ENCODE data around the gene CCT3. TPM values are rescaled to one million over a fixed set of nuclear protein-coding genes. Genes with fewer than 3 reads are reported as not detected.

The CCT3 gene
- total RNA-seq, 1 experiment from 2014 or later, result 340 TPM

DNA sequence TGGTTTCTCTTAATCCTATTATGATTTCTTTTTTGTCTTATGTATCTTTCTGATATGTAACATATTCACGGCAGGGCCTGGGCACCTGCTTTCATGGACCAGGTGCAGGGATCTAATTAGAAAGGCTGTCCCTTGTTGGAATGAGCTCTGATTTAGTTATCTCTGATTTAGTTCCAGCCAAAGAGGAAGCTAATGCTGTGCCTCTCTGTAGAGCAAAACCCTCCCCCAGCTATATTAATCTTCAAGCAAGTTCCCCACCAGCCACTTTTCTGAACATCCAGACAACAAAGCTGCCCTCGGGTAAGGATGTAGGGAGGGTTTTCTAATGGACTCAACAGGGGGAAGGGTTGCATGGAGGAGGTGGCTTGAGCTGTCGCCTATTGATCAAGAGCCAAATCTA is 6.3 kb upstream of the CCT3 start:
- CTCF ChIA-PET, result interaction anchor here (0.6 kb wide), 1 partner anchor 485 kb away, joined by 4 read pairs; no protein-coding TSS in a partner anchor
- peaks cover 9% of the 10 kb centered on the region; the same call in 1 of the 2 replicates for H3K4me1 ChIP-seq
- POLR2A ChIA-PET, result no interaction called here
- intact Hi-C loops (cut with micrococcal nuclease; ENCODE audit: unreplicated experiment), result no loop called here
- peaks cover 8% of the 10 kb centered on the region for H3K4me1 Mint-ChIP-seq (ENCODE audit: low read depth, unreplicated experiment)
- H3K27ac Mint-ChIP-seq (ENCODE audit: unreplicated experiment), result no peak overlapping the region
- H3K27me3 ChIP-seq (replicated peaks; ENCODE audit: control insufficient read depth, insufficient read depth, low read length), result no peaks in the 10 kb centered on the region
- no peak overlapping the region for H3K4me3 Mint-ChIP-seq (ENCODE audit: unreplicated experiment)
- no peaks in the 10 kb centered on the region for H3K27me3 Mint-ChIP-seq (ENCODE audit: insufficient read depth, unreplicated experiment)
- H3K9me3 ChIP-seq, result no peaks in the 10 kb centered on the region
- H3K36me3 ChIP-seq (ENCODE audit: control insufficient read depth, insufficient read depth, low read length), result no peaks in the 10 kb centered on the region
- H3K4me3 ChIP-seq (ENCODE audit: low read depth, low read length), result no peak overlapping the region
- TF ChIP-seq, protein P1, sequence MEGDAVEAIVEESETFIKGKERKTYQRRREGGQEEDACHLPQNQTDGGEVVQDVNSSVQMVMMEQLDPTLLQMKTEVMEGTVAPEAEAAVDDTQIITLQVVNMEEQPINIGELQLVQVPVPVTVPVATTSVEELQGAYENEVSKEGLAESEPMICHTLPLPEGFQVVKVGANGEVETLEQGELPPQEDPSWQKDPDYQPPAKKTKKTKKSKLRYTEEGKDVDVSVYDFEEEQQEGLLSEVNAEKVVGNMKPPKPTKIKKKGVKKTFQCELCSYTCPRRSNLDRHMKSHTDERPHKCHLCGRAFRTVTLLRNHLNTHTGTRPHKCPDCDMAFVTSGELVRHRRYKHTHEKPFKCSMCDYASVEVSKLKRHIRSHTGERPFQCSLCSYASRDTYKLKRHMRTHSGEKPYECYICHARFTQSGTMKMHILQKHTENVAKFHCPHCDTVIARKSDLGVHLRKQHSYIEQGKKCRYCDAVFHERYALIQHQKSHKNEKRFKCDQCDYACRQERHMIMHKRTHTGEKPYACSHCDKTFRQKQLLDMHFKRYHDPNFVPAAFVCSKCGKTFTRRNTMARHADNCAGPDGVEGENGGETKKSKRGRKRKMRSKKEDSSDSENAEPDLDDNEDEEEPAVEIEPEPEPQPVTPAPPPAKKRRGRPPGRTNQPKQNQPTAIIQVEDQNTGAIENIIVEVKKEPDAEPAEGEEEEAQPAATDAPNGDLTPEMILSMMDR (IDR thresholded peaks at IDR 0.05; ENCODE audit: insufficient read depth in 1 of 2, low read depth in 1 of 2, low read length in 1 of 2, severe bottlenecking in 1 of 2, unreplicated experiment in 1 of 2), result no peak
- H3K36me3 Mint-ChIP-seq (ENCODE audit: insufficient read depth, unreplicated experiment), result no peaks in the 10 kb centered on the region
- DNase-seq, result no peak
- no peaks in the 10 kb centered on the region for H3K9me3 Mint-ChIP-seq (ENCODE audit: unreplicated experiment)
- no TSS peak for BruUV-seq (replicated peaks)

DNA sequence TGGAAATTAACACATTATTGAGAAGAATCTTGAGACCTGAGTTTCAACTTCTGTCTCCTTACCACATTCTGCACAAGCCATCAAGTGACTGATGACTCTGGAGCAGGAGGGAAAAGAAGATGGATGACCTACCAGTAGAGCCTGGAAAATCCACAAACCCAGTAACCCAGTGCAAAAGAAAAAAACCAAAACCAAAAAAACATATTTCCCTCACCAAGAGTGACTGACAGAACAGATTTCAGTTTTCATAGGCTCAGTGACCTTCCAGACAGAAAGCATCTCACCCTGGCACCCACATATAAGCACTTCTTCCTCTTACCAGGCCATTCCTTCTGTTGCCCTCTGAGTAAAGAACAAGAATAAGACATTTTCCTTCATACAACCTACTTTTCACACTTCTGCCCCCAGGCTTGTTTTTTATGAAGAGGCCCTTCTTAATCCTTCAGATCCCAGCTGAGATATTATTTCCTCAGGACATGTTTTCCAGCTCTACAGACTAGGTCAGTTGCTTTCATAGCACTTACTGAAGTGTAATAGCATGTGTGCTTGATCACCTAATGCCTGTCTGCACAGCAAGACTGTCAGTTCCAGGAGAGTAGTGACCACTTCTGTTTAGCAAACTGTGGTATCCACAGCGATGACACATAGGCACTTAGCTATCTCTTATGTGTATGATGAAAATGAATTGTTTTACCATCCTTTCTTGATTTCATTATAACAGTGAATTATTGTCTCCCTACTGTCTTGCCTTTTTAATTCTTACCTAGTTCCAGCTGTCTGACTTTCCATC is 4.3 kb upstream of the CCT3 start:
- Histone ChIP-seq H3K9me3 (no peaks in the 10 kb centered on the region), H3K36me3 (ENCODE audit: control insufficient read depth, insufficient read depth, low read length) (no peaks in the 10 kb centered on the region), H3K27me3 (replicated peaks; ENCODE audit: control insufficient read depth, insufficient read depth, low read length) (no peaks in the 10 kb centered on the region), H3K4me3 (ENCODE audit: low read depth, low read length) (no peak overlapping the region), H3K4me1 (peaks cover 9% of the 10 kb centered on the region; the same call in 1 of the 2 replicates)
- Mint-ChIP-seq H3K4me3 (ENCODE audit: unreplicated experiment) (no peak overlapping the region), H3K9me3 (ENCODE audit: unreplicated experiment) (no peaks in the 10 kb centered on the region), H3K36me3 (ENCODE audit: insufficient read depth, unreplicated experiment) (peaks cover 16% of the 10 kb centered on the region), H3K27me3 (ENCODE audit: insufficient read depth, unreplicated experiment) (no peaks in the 10 kb centered on the region), H3K4me1 (ENCODE audit: low read depth, unreplicated experiment) (peaks cover 8% of the 10 kb centered on the region), H3K27ac (ENCODE audit: unreplicated experiment) (no peak overlapping the region)
- POLR2A ChIA-PET, result no interaction called here
- TF ChIP-seq, protein P1 (IDR thresholded peaks at IDR 0.05; ENCODE audit: insufficient read depth in 1 of 2, low read depth in 1 of 2, low read length in 1 of 2, severe bottlenecking in 1 of 2, unreplicated experiment in 1 of 2), result no peak
- no TSS peak for BruUV-seq (replicated peaks)
- intact Hi-C loops (cut with micrococcal nuclease; ENCODE audit: unreplicated experiment), result no loop called here
- DNase-seq, result no peak
- CTCF ChIA-PET, result no interaction called here

DNA sequence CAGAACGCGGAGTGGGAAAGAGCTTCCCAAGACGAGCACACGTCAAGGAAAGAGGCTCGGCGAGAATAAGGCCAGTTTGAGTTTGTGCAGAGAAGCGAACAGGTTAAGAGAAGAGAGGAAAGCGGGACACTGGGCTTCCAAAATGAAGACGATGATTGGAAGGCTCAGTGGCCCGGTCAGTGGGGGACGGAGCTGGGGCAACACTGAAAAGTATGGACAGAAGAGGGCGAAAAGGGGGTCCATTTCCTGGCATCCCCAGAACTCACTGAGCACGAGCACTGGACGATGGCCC is 258 bp downstream of the CCT3 start:
- Mint-ChIP-seq H3K27ac (ENCODE audit: unreplicated experiment) (peak overlapping the region; percentile 75), H3K4me3 (ENCODE audit: unreplicated experiment) (peak overlapping the region; percentile 97), H3K36me3 (ENCODE audit: insufficient read depth, unreplicated experiment) (peaks cover 59% of the 10 kb centered on the region), H3K4me1 (ENCODE audit: low read depth, unreplicated experiment) (no peaks in the 10 kb centered on the region), H3K9me3 (ENCODE audit: unreplicated experiment) (no peaks in the 10 kb centered on the region), H3K27me3 (ENCODE audit: insufficient read depth, unreplicated experiment) (no peaks in the 10 kb centered on the region)
- POLR2A ChIA-PET, result interaction anchor here (0.5 to 1.0 kb wide), 4 partner anchors 55 to 225 kb away, joined by 3 to 6 read pairs (median 3); partner anchors contain the start of gene SMG5
- DNase-seq, result no peak
- Histone ChIP-seq H3K9me3 (no peaks in the 10 kb centered on the region), H3K4me1 (no peaks in the 10 kb centered on the region), H3K36me3 (ENCODE audit: control insufficient read depth, insufficient read depth, low read length) (peaks cover 2% of the 10 kb centered on the region; the same call in 1 of the 2 replicates), H3K4me3 (ENCODE audit: low read depth, low read length) (peak overlapping the region; percentile 90), H3K27me3 (replicated peaks; ENCODE audit: control insufficient read depth, insufficient read depth, low read length) (no peaks in the 10 kb centered on the region)
- no TSS peak for BruUV-seq (replicated peaks)
- CTCF ChIA-PET, result interaction anchor here (0.6 to 1.8 kb wide), 4 partner anchors 108 to 1474 kb away, joined by 3 to 7 read pairs (median 3); no protein-coding TSS in a partner anchor
- TF ChIP-seq, protein P1 (IDR thresholded peaks at IDR 0.05; ENCODE audit: insufficient read depth in 1 of 2, low read depth in 1 of 2, low read length in 1 of 2, severe bottlenecking in 1 of 2, unreplicated experiment in 1 of 2), result no peak
- intact Hi-C loops (cut with micrococcal nuclease; ENCODE audit: unreplicated experiment), result loop anchor here (1.0 kb wide), 2 partner anchors 19 to 56 kb away; partner anchors contain the start of gene SMG5

Data from Caco-2 (cell line).